IMR-90 (cell line): Measurements from ENCODE around the gene CAP2. TPM values are rescaled to one million over a fixed set of nuclear protein-coding genes. Genes with fewer than 3 reads are reported as not detected.

Experiments
- ATAC-seq: fragments of 200-7000 bp; cut with Tn5 transposase; 2 replicates; pipeline ENCODE4 v1.9.1; 2020; ENCODE audit warnings: low read depth, mild to moderate bottlenecking, moderate library complexity
- BruUV-seq: library from RNA; stranded (reverse); fragments of 400-500 nt; replicated peaks from 2 replicates; lab custom pipeline; 2021; lab: Mats Ljungman, UMichigan
- CTCF ChIA-PET: fragments of 300-600 bp; formaldehyde crosslinking; extraction: SDS; loops from one replicate; lab custom pipeline; 2021; ENCODE audit warnings: antibody characterized with exemption; lab: Yijun Ruan, JAX
- POLR2A ChIA-PET: fragments of 300-600 bp; sonication (Branson Sonifier 250); formaldehyde crosslinking; loops from one replicate; lab custom pipeline; 2022; ENCODE audit warnings: antibody characterized with exemption; ENCODE audit not compliant: unreplicated experiment; lab: Charles Lee
- DNase-seq: peaks from one replicate; pipeline ENCODE4 v3.0.0; 2013
- H2AFZ ChIP-seq: replicated peaks from 2 replicates; pipeline ENCODE3; 2013; ENCODE audit warnings: low read length, mild to moderate bottlenecking; ENCODE audit not compliant: poor library complexity
- H2AK5ac ChIP-seq: 2 replicates; pipeline ENCODE4 v1.6.1; 2013; ENCODE audit warnings: low read depth, low read length, inconsistent platforms
- H2AK9ac ChIP-seq: replicated peaks from 2 replicates; pipeline ENCODE3; 2013; ENCODE audit warnings: mild to moderate bottlenecking, low read depth, low read length, moderate library complexity; ENCODE audit not compliant: poor library complexity
- H2BK120ac ChIP-seq: 2 replicates; pipeline ENCODE4 v1.6.1; 2013; ENCODE audit warnings: low read depth, low read length, inconsistent platforms
- H2BK15ac ChIP-seq: 3 replicates; pipeline ENCODE4 v1.6.1; 2013; ENCODE audit warnings: low read depth, low read length, inconsistent platforms
- H2BK20ac ChIP-seq: 2 replicates; pipeline ENCODE4 v1.6.1; 2013; ENCODE audit warnings: low read depth, mild to moderate bottlenecking, inconsistent platforms, low read length, moderate library complexity
- H2BK5ac ChIP-seq: 2 replicates; pipeline ENCODE4 v1.6.1; 2013; ENCODE audit warnings: mild to moderate bottlenecking, low read depth, low read length, inconsistent platforms; ENCODE audit not compliant: poor library complexity, severe bottlenecking
- H3K14ac ChIP-seq: replicated peaks from 2 replicates; pipeline ENCODE4 v1.6.1; 2013; ENCODE audit warnings: low read depth, low read length, inconsistent platforms
- H3K18ac ChIP-seq: 2 replicates; pipeline ENCODE4 v1.6.1; 2013; ENCODE audit warnings: low read depth, low read length, control low read depth
- H3K23ac ChIP-seq: 2 replicates; pipeline ENCODE4 v1.6.1; 2013; ENCODE audit warnings: low read depth, low read length, inconsistent platforms
- H3K27ac ChIP-seq: 2 replicates; pipeline ENCODE4 v1.5.1; 2013; ENCODE audit warnings: mild to moderate bottlenecking, control low read depth, low read length; ENCODE audit not compliant: insufficient read depth
- H3K27me3 ChIP-seq: 2 replicates; pipeline ENCODE4 v1.6.1; 2013; ENCODE audit warnings: low read length; ENCODE audit not compliant: control insufficient read depth, insufficient read depth
- H3K36me3 ChIP-seq: 2 replicates; pipeline ENCODE4 v1.6.1; 2013; ENCODE audit warnings: low read length, mixed read lengths; ENCODE audit not compliant: control insufficient read depth, insufficient read depth
- H3K4ac ChIP-seq: 2 replicates; pipeline ENCODE4 v1.6.1; 2013; ENCODE audit warnings: low read depth, low read length, inconsistent platforms
- H3K4me1 ChIP-seq: 2 replicates; pipeline ENCODE4 v1.6.1; 2013; ENCODE audit warnings: low read length, mixed read lengths; ENCODE audit not compliant: control insufficient read depth, insufficient read depth
- H3K4me2 ChIP-seq: 2 replicates; pipeline ENCODE4 v1.6.1; 2013; ENCODE audit warnings: low read depth, mild to moderate bottlenecking, control low read depth, low read length, moderate library complexity
- H3K4me3 ChIP-seq: 2 replicates; pipeline ENCODE4 v1.5.1; 2013; ENCODE audit warnings: low read depth, mild to moderate bottlenecking, control low read depth, low read length, moderate library complexity; ENCODE audit not compliant: insufficient read depth
- H3K56ac ChIP-seq: 2 replicates; pipeline ENCODE4 v1.6.1; 2013; ENCODE audit warnings: low read length, inconsistent platforms; ENCODE audit not compliant: insufficient read depth; ENCODE audit errors: extremely low read depth
- H3K79me1 ChIP-seq, 2 experiments: 2 replicates each; pipeline ENCODE4 v1.6.1; 2013; ENCODE audit warnings: low read length in 2 of 2, inconsistent platforms in 1 of 2, low read depth in 1 of 2
- H3K9ac ChIP-seq: 2 replicates; pipeline ENCODE4 v1.6.1; 2013; ENCODE audit warnings: low read depth, low read length, control low read depth
- H3K9me1 ChIP-seq: 2 replicates; pipeline ENCODE4 v1.6.1; 2013; ENCODE audit warnings: low read length, inconsistent platforms; ENCODE audit not compliant: insufficient read depth
- H3K9me3 ChIP-seq: 2 replicates; pipeline ENCODE4 v1.6.1; 2013; ENCODE audit warnings: low read length; ENCODE audit not compliant: control insufficient read depth, insufficient read depth
- H4K20me1 ChIP-seq: 2 replicates; pipeline ENCODE4 v1.6.1; 2013; ENCODE audit warnings: low read length, inconsistent platforms; ENCODE audit not compliant: insufficient read depth
- H4K5ac ChIP-seq: 2 replicates; pipeline ENCODE4 v1.6.1; 2013; ENCODE audit warnings: mild to moderate bottlenecking, low read depth, low read length, control low read depth
- H4K8ac ChIP-seq, 2 experiments: 2 replicates each; pipeline ENCODE4 v1.6.1; 2013; ENCODE audit warnings: low read depth in 2 of 2, low read length in 2 of 2, control low read depth in 1 of 2, inconsistent platforms in 1 of 2
- H4K91ac ChIP-seq: 2 replicates; pipeline ENCODE4 v1.6.1; 2013; ENCODE audit warnings: low read depth, low read length, inconsistent platforms; ENCODE audit not compliant: insufficient read depth
- BHLHE40 ChIP-seq: fragments of 150-350 bp; IDR thresholded peaks from 2 replicates; pipeline ENCODE4 v1.6.1; 2016; ENCODE audit warnings: mild to moderate bottlenecking, low read depth, low read length
- CEBPB ChIP-seq: IDR thresholded peaks from 2 replicates; pipeline ENCODE4 v1.6.1; 2012; ENCODE audit warnings: low read depth, low read length, improper control_type of control experiment
- CHD1 ChIP-seq: IDR thresholded peaks from 2 replicates; pipeline ENCODE4 v1.6.1; 2012; ENCODE audit warnings: low read depth, low read length, improper control_type of control experiment
- FOS ChIP-seq: fragments of 150-350 bp; IDR thresholded peaks from 2 replicates; pipeline ENCODE4 v1.6.1; 2016; ENCODE audit warnings: low read depth, low read length
- MAFK ChIP-seq: IDR thresholded peaks from 2 replicates; pipeline ENCODE4 v1.6.1; 2012; ENCODE audit warnings: low read depth, low read length, improper control_type of control experiment
- MAZ ChIP-seq: IDR thresholded peaks from 2 replicates; pipeline ENCODE4 v1.6.1; 2012; ENCODE audit warnings: low read depth, mild to moderate bottlenecking, low read length, improper control_type of control experiment, moderate library complexity, borderline replicate concordance
- MXI1 ChIP-seq: IDR thresholded peaks from 2 replicates; pipeline ENCODE4 v1.6.1; 2012; ENCODE audit warnings: low read depth, mild to moderate bottlenecking, low read length, moderate library complexity, borderline replicate concordance
- NFE2L2 ChIP-seq: fragments of 150-350 bp; IDR thresholded peaks from 2 replicates; pipeline ENCODE4 v1.6.1; 2016; ENCODE audit warnings: low read depth, mild to moderate bottlenecking, low read length
- POLR2A ChIP-seq: IDR thresholded peaks from 2 replicates; pipeline ENCODE4 v1.6.1; 2012; ENCODE audit warnings: mild to moderate bottlenecking, low read depth, low read length
- RAD21 ChIP-seq: IDR thresholded peaks from 2 replicates; pipeline ENCODE4 v1.6.1; 2012; ENCODE audit warnings: low read length, improper control_type of control experiment
- RCOR1 ChIP-seq: IDR thresholded peaks from 2 replicates; pipeline ENCODE4 v1.6.1; 2012; ENCODE audit warnings: mild to moderate bottlenecking, low read length, improper control_type of control experiment; ENCODE audit not compliant: insufficient replicate concordance
- RFX5 ChIP-seq: IDR thresholded peaks from 2 replicates; pipeline ENCODE4 v1.8.0; 2012; ENCODE audit warnings: low read depth, mild to moderate bottlenecking, low read length, moderate library complexity
- SMC3 ChIP-seq: fragments of 150-350 bp; IDR thresholded peaks from 2 replicates; pipeline ENCODE4 v1.6.1; 2016; ENCODE audit warnings: low read depth, mild to moderate bottlenecking, antibody characterized with exemption, low read length, moderate library complexity
- WGBS, 2 experiments: methylation state at CpG; one replicate each; pipeline versions ENCODE4 v1.1.5 to v1.1.7; 2013; ENCODE audit warnings: missing lambda C conversion rate in 2 of 2; ENCODE audit not compliant: insufficient read length in 1 of 2; ENCODE audit errors: extremely low coverage in 2 of 2; 5-methylcytosine and 5-hydroxymethylcytosine counted together
- dilution Hi-C: fragments of 300-500 bp; cut with HindIII; formaldehyde crosslinking; loops from one replicate; pipeline ENCODE4 v1.14.3; 2018; ENCODE audit warnings: low sequenced_read_pairs; ENCODE audit not compliant: unreplicated experiment
- in situ Hi-C: fragments of 300-500 bp; cut with MboI; formaldehyde crosslinking; loops from 3 replicates; pipeline ENCODE4 v1.14.3; 2019; ENCODE audit warnings: low sequenced_read_pairs, inconsistent platforms, mixed read lengths
- intact Hi-C: fragments of 100-400 bp; cut with micrococcal nuclease; formaldehyde crosslinking; loops from 2 replicates; pipeline ENCODE4 v1.10.0; 2022
- polyA plus RNA-seq, 3 experiments: library from polyadenylated mRNA; depleted of rRNA; stranded (reverse); fragments of >200 nt; gene quantifications; 2 replicates each; pipeline ENCODE4 v1.2.3, GENCODE V29; 2012; ENCODE audit warnings: low replicate concordance in 1 of 3
- total RNA-seq: library from RNA; depleted of rRNA; stranded (reverse); fragments of >200 nt; gene quantifications from 2 replicates; pipeline ENCODE4 v1.2.3, GENCODE V29; 2012
- TF ChIP-seq, protein P1 (sequence below): fragments of 150-350 bp; IDR thresholded peaks from 2 replicates; pipeline ENCODE4 v1.6.1; 2016; ENCODE audit warnings: low read depth, mild to moderate bottlenecking, low read length, moderate library complexity, borderline replicate concordance
- TF ChIP-seq, protein P2 (sequence below): conservative IDR thresholded peaks from 2 replicates; pipeline ENCODE4 v1.5.1; 2012; ENCODE audit warnings: mild to moderate bottlenecking, low read depth, low read length, improper control_type of control experiment
- TF ChIP-seq, protein P3 (sequence below): fragments of 150-350 bp; IDR thresholded peaks from 2 replicates; pipeline ENCODE4 v1.6.1; 2017; ENCODE audit warnings: mild to moderate bottlenecking, antibody characterized with exemption, low read length, low read depth

CAP2 gene
- total and polyA plus RNA-seq, 2 of the 4 experiments (the other 2 are of a cell fraction) = 14.5 to 27.5 TPM

DNA sequence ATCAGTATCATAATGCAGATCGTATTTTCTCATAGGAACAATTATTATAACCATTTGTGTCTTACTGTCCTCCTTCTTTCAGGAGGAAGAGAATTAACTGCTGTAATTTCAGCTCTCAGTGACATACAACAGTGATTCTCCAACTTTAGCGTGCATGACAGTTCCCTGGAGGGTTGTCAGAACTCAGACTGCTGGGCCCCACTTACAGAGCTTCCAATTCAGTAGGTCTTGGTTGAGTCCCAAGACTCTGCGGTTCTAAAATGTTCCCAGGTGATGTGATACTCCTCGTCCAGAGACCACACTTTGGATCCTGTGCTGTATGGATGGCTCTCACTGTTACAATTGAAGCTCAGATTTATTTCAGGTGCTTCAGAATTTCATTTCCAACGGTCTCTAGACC, 72.8 kb downstream of the CAP2 start:
- Histone ChIP-seq H2BK20ac (no peak overlapping the region), H4K91ac (no peak overlapping the region), H3K56ac (no peak overlapping the region), H2BK5ac (no peak overlapping the region), H3K4ac (no peak overlapping the region), H3K27me3 (no peaks in the 10 kb centered on the region), H4K8ac (no peak overlapping the region), H2BK120ac (no peak overlapping the region), H3K9ac (no peak overlapping the region), H2AFZ (no peak overlapping the region), H3K36me3 (peaks cover 16% of the 10 kb centered on the region), H3K23ac (no peak overlapping the region), H2BK15ac (no peak overlapping the region), H3K9me1 (peaks cover 2% of the 10 kb centered on the region; the same call in 1 of the 2 replicates), H4K20me1 (no peaks in the 10 kb centered on the region; the same call in 1 of the 2 replicates), H3K18ac (no peak overlapping the region), H3K9me3 (peaks cover 11% of the 10 kb centered on the region), H3K14ac (no peak overlapping the region), H4K5ac (no peak overlapping the region), H3K27ac (no peak overlapping the region), H2AK9ac (no peak overlapping the region), H3K79me1 (peaks cover 0 to 29% of the 10 kb centered on the region in 2 experiments), H2AK5ac (no peak overlapping the region), H3K4me1 (peaks cover 5% of the 10 kb centered on the region), H3K4me3 (no peak overlapping the region), H3K4me2 (no peak overlapping the region)
- intact Hi-C loops = no loop called here
- DNase-seq (no peak), ATAC-seq (no peak)
- dilution Hi-C loops = no loop called here
- POLR2A ChIA-PET = no interaction called here
- TF ChIP-seq RCOR1 = no peak
- no peak for TF ChIP-seq CEBPB
- TF ChIP-seq CHD1 = no peak
- TF ChIP-seq MAFK = no peak
- TF ChIP-seq RAD21 = no peak
- TF ChIP-seq MXI1 = no peak
- TF ChIP-seq FOS = no peak
- TF ChIP-seq, protein P1, sequence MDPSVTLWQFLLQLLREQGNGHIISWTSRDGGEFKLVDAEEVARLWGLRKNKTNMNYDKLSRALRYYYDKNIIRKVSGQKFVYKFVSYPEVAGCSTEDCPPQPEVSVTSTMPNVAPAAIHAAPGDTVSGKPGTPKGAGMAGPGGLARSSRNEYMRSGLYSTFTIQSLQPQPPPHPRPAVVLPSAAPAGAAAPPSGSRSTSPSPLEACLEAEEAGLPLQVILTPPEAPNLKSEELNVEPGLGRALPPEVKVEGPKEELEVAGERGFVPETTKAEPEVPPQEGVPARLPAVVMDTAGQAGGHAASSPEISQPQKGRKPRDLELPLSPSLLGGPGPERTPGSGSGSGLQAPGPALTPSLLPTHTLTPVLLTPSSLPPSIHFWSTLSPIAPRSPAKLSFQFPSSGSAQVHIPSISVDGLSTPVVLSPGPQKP = no peak
- TF ChIP-seq, protein P2, sequence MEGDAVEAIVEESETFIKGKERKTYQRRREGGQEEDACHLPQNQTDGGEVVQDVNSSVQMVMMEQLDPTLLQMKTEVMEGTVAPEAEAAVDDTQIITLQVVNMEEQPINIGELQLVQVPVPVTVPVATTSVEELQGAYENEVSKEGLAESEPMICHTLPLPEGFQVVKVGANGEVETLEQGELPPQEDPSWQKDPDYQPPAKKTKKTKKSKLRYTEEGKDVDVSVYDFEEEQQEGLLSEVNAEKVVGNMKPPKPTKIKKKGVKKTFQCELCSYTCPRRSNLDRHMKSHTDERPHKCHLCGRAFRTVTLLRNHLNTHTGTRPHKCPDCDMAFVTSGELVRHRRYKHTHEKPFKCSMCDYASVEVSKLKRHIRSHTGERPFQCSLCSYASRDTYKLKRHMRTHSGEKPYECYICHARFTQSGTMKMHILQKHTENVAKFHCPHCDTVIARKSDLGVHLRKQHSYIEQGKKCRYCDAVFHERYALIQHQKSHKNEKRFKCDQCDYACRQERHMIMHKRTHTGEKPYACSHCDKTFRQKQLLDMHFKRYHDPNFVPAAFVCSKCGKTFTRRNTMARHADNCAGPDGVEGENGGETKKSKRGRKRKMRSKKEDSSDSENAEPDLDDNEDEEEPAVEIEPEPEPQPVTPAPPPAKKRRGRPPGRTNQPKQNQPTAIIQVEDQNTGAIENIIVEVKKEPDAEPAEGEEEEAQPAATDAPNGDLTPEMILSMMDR = no peak
- no peak for TF ChIP-seq SMC3
- TF ChIP-seq MAZ = no peak
- no peak for TF ChIP-seq BHLHE40
- TF ChIP-seq, protein P3, sequence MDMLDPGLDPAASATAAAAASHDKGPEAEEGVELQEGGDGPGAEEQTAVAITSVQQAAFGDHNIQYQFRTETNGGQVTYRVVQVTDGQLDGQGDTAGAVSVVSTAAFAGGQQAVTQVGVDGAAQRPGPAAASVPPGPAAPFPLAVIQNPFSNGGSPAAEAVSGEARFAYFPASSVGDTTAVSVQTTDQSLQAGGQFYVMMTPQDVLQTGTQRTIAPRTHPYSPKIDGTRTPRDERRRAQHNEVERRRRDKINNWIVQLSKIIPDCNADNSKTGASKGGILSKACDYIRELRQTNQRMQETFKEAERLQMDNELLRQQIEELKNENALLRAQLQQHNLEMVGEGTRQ = no peak
- no peak for TF ChIP-seq NFE2L2
- no peak for TF ChIP-seq RFX5
- TF ChIP-seq POLR2A = no peak
- CTCF ChIA-PET = no interaction called here
- 93% methylated on average over 2 of the region's 5 CpGs; no CpG with 5 or more reads in 1 of the 2 experiments for WGBS, 2 experiments
- in situ Hi-C loops = no loop called here
- BruUV-seq = no TSS peak
